T-helper 1 cell treated with Interleukin-12 subunit alpha and Interleukin-12 subunit beta and Interleukin-4 antibody, amounts not matched to agents 30 μg/mL and 1 μg/mL, for 36 hours (primary cell): ENCODE results near the gene RPS15A.
"Not testable (repeated sequence)": the region's sequence is repeated elsewhere in the genome, so short reads cannot be mapped to it uniquely, and the experiment has no call there.

Source experiments
- H3K27ac Mint-ChIP-seq: one replicate; pipeline ENCODE4 v1.8.0; 2021; ENCODE audit warnings: mild to moderate bottlenecking, mixed read lengths
- H3K27me3 Mint-ChIP-seq: one replicate; pipeline ENCODE4 v1.8.0; 2021; ENCODE audit warnings: low read depth, mixed read lengths
- H3K36me3 Mint-ChIP-seq: one replicate; pipeline ENCODE4 v1.8.0; 2021; ENCODE audit warnings: low read depth, mixed read lengths
- H3K4me1 Mint-ChIP-seq: one replicate; pipeline ENCODE4 v1.8.0; 2021; ENCODE audit warnings: low read depth, mixed read lengths
- H3K4me3 Mint-ChIP-seq: one replicate; pipeline ENCODE4 v1.8.0; 2021; ENCODE audit warnings: mild to moderate bottlenecking, moderate library complexity, mixed read lengths
- H3K9me3 Mint-ChIP-seq: one replicate; pipeline ENCODE4 v1.8.0; 2021; ENCODE audit warnings: mixed read lengths

Gene RPS15A

GRCh38 chr16:18783430-18784341 is 6.4 kb downstream of the RPS15A start:
- Mint-ChIP-seq H3K9me3 (no peaks in the 10 kb centered on the region), H3K27ac (no peak overlapping the region), H3K4me3 (no peak overlapping the region), H3K36me3 (peaks cover 50% of the 10 kb centered on the region), H3K4me1 (peaks cover 39% of the 10 kb centered on the region), H3K27me3 (no peaks in the 10 kb centered on the region)

GRCh38 chr16:18782697-18783429 is 7.3 kb downstream of the RPS15A start:
- Mint-ChIP-seq H3K4me1 (peaks cover 31% of the 10 kb centered on the region), H3K27ac (peak overlapping the region; percentile 7), H3K27me3 (no peaks in the 10 kb centered on the region), H3K4me3 (no peak overlapping the region), H3K36me3 (peaks cover 42% of the 10 kb centered on the region), H3K9me3 (no peaks in the 10 kb centered on the region)

- H3K4me1 Mint-ChIP-seq = peaks cover 20% of the 10 kb centered on the region
- not testable (repeated sequence) for H3K9me3 Mint-ChIP-seq, H3K27ac Mint-ChIP-seq, H3K27me3 Mint-ChIP-seq, H3K4me3 Mint-ChIP-seq
- H3K36me3 Mint-ChIP-seq = peaks cover 30% of the 10 kb centered on the region
These were observed 8.9 kb downstream of the RPS15A start for GRCh38 chr16:18781232-18781631.

GRCh38 chr16:18780460-18781026 is 9.6 kb downstream of the RPS15A start:
- H3K27me3 Mint-ChIP-seq, H3K27ac Mint-ChIP-seq, H3K9me3 Mint-ChIP-seq, H3K4me3 Mint-ChIP-seq: not testable (repeated sequence)
- peaks cover 24% of the 10 kb centered on the region for H3K36me3 Mint-ChIP-seq
- H3K4me1 Mint-ChIP-seq = peaks cover 16% of the 10 kb centered on the region

- H3K4me3 Mint-ChIP-seq, H3K9me3 Mint-ChIP-seq, H3K27ac Mint-ChIP-seq, H3K4me1 Mint-ChIP-seq, H3K27me3 Mint-ChIP-seq, H3K36me3 Mint-ChIP-seq: not testable (repeated sequence)
These were observed 12.5 kb downstream of the RPS15A start for GRCh38 chr16:18777664-18778063.

- H3K9me3 Mint-ChIP-seq, H3K27me3 Mint-ChIP-seq, H3K27ac Mint-ChIP-seq, H3K4me1 Mint-ChIP-seq, H3K4me3 Mint-ChIP-seq, H3K36me3 Mint-ChIP-seq: not testable (repeated sequence)
These were observed 13.8 kb downstream of the RPS15A start for GRCh38 chr16:18776334-18776733.

- not testable (repeated sequence) for H3K36me3 Mint-ChIP-seq, H3K27me3 Mint-ChIP-seq, H3K27ac Mint-ChIP-seq
These were observed 15.5 kb downstream of the RPS15A start for GRCh38 chr16:18774651-18775050.

GRCh38 chr16:18772171-18772570 is 18.0 kb downstream of the RPS15A start:
- peaks cover 16% of the 10 kb centered on the region for H3K4me1 Mint-ChIP-seq
- not testable (repeated sequence) for H3K36me3 Mint-ChIP-seq, H3K4me3 Mint-ChIP-seq, H3K27me3 Mint-ChIP-seq, H3K9me3 Mint-ChIP-seq, H3K27ac Mint-ChIP-seq

More at GRCh38 chr16:18774651-18775050, 15.5 kb downstream of the RPS15A start:
- H3K4me3 Mint-ChIP-seq, H3K4me1 Mint-ChIP-seq, H3K9me3 Mint-ChIP-seq: not testable (repeated sequence)

- H3K9me3 Mint-ChIP-seq, H3K27me3 Mint-ChIP-seq, H3K36me3 Mint-ChIP-seq, H3K4me3 Mint-ChIP-seq: not testable (repeated sequence)
- peaks cover 16% of the 10 kb centered on the region for H3K4me1 Mint-ChIP-seq
- peak overlapping the region; percentile 10 for H3K27ac Mint-ChIP-seq
These were observed 19.7 kb downstream of the RPS15A start for GRCh38 chr16:18770336-18770962.

- not testable (repeated sequence) for H3K9me3 Mint-ChIP-seq, H3K36me3 Mint-ChIP-seq, H3K4me3 Mint-ChIP-seq, H3K27ac Mint-ChIP-seq, H3K27me3 Mint-ChIP-seq
- H3K4me1 Mint-ChIP-seq = peaks cover 23% of the 10 kb centered on the region
These were observed 22.9 kb downstream of the RPS15A start for GRCh38 chr16:18767217-18767616.

GRCh38 chr16:18762713-18763112 is 27.4 kb downstream of the RPS15A start:
- H3K4me3 Mint-ChIP-seq, H3K9me3 Mint-ChIP-seq, H3K36me3 Mint-ChIP-seq, H3K27me3 Mint-ChIP-seq, H3K27ac Mint-ChIP-seq: not testable (repeated sequence)
- H3K4me1 Mint-ChIP-seq = peaks cover 25% of the 10 kb centered on the region

- H3K27ac Mint-ChIP-seq = peak overlapping the region; percentile 75
- H3K4me3 Mint-ChIP-seq = peak overlapping the region; percentile 37
- not testable (repeated sequence) for H3K9me3 Mint-ChIP-seq, H3K27me3 Mint-ChIP-seq, H3K36me3 Mint-ChIP-seq
- peaks cover 31% of the 10 kb centered on the region for H3K4me1 Mint-ChIP-seq
These were observed 30.3 kb downstream of the RPS15A start for GRCh38 chr16:18759598-18760520.

GRCh38 chr16:18757960-18758660 is 32.0 kb downstream of the RPS15A start:
- peak overlapping the region; percentile 79 for H3K27ac Mint-ChIP-seq
- not testable (repeated sequence) for H3K4me3 Mint-ChIP-seq

More at GRCh38 chr16:18757960-18758660, 32.0 kb downstream of the RPS15A start:
- not testable (repeated sequence) for H3K27me3 Mint-ChIP-seq, H3K36me3 Mint-ChIP-seq, H3K9me3 Mint-ChIP-seq
- H3K4me1 Mint-ChIP-seq = peaks cover 27% of the 10 kb centered on the region
